IMR-90 (cell line): ENCODE data around the gene NUP58. TPM values are rescaled to one million over a fixed set of nuclear protein-coding genes. Genes with fewer than 3 reads are reported as not detected.

ENCODE experiments used
- ATAC-seq: fragments of 200-7000 bp; cut with Tn5 transposase; 2 replicates; pipeline ENCODE4 v1.9.1; 2020; ENCODE audit warnings: low read depth, mild to moderate bottlenecking, moderate library complexity
- BruUV-seq: library from RNA; stranded (reverse); fragments of 400-500 nt; replicated peaks from 2 replicates; lab custom pipeline; 2021; lab: Mats Ljungman, UMichigan
- CTCF ChIA-PET: fragments of 300-600 bp; formaldehyde crosslinking; extraction: SDS; loops from one replicate; lab custom pipeline; 2021; ENCODE audit warnings: antibody characterized with exemption; lab: Yijun Ruan, JAX
- POLR2A ChIA-PET: fragments of 300-600 bp; sonication (Branson Sonifier 250); formaldehyde crosslinking; loops from one replicate; lab custom pipeline; 2022; ENCODE audit warnings: antibody characterized with exemption; ENCODE audit not compliant: unreplicated experiment; lab: Charles Lee
- DNase-seq: peaks from one replicate; pipeline ENCODE4 v3.0.0; 2013
- H2AFZ ChIP-seq: replicated peaks from 2 replicates; pipeline ENCODE3; 2013; ENCODE audit warnings: low read length, mild to moderate bottlenecking; ENCODE audit not compliant: poor library complexity
- H2AK5ac ChIP-seq: 2 replicates; pipeline ENCODE4 v1.6.1; 2013; ENCODE audit warnings: low read depth, low read length, inconsistent platforms
- H2AK9ac ChIP-seq: replicated peaks from 2 replicates; pipeline ENCODE3; 2013; ENCODE audit warnings: mild to moderate bottlenecking, low read depth, low read length, moderate library complexity; ENCODE audit not compliant: poor library complexity
- H2BK120ac ChIP-seq: 2 replicates; pipeline ENCODE4 v1.6.1; 2013; ENCODE audit warnings: low read depth, low read length, inconsistent platforms
- H2BK15ac ChIP-seq: 3 replicates; pipeline ENCODE4 v1.6.1; 2013; ENCODE audit warnings: low read depth, low read length, inconsistent platforms
- H2BK20ac ChIP-seq: 2 replicates; pipeline ENCODE4 v1.6.1; 2013; ENCODE audit warnings: low read depth, mild to moderate bottlenecking, inconsistent platforms, low read length, moderate library complexity
- H2BK5ac ChIP-seq: 2 replicates; pipeline ENCODE4 v1.6.1; 2013; ENCODE audit warnings: mild to moderate bottlenecking, low read depth, low read length, inconsistent platforms; ENCODE audit not compliant: poor library complexity, severe bottlenecking
- H3K14ac ChIP-seq: replicated peaks from 2 replicates; pipeline ENCODE4 v1.6.1; 2013; ENCODE audit warnings: low read depth, low read length, inconsistent platforms
- H3K18ac ChIP-seq: 2 replicates; pipeline ENCODE4 v1.6.1; 2013; ENCODE audit warnings: low read depth, low read length, control low read depth
- H3K23ac ChIP-seq: 2 replicates; pipeline ENCODE4 v1.6.1; 2013; ENCODE audit warnings: low read depth, low read length, inconsistent platforms
- H3K27ac ChIP-seq: 2 replicates; pipeline ENCODE4 v1.5.1; 2013; ENCODE audit warnings: mild to moderate bottlenecking, control low read depth, low read length; ENCODE audit not compliant: insufficient read depth
- H3K27me3 ChIP-seq: 2 replicates; pipeline ENCODE4 v1.6.1; 2013; ENCODE audit warnings: low read length; ENCODE audit not compliant: control insufficient read depth, insufficient read depth
- H3K36me3 ChIP-seq: 2 replicates; pipeline ENCODE4 v1.6.1; 2013; ENCODE audit warnings: low read length, mixed read lengths; ENCODE audit not compliant: control insufficient read depth, insufficient read depth
- H3K4ac ChIP-seq: 2 replicates; pipeline ENCODE4 v1.6.1; 2013; ENCODE audit warnings: low read depth, low read length, inconsistent platforms
- H3K4me1 ChIP-seq: 2 replicates; pipeline ENCODE4 v1.6.1; 2013; ENCODE audit warnings: low read length, mixed read lengths; ENCODE audit not compliant: control insufficient read depth, insufficient read depth
- H3K4me2 ChIP-seq: 2 replicates; pipeline ENCODE4 v1.6.1; 2013; ENCODE audit warnings: low read depth, mild to moderate bottlenecking, control low read depth, low read length, moderate library complexity
- H3K4me3 ChIP-seq: 2 replicates; pipeline ENCODE4 v1.5.1; 2013; ENCODE audit warnings: low read depth, mild to moderate bottlenecking, control low read depth, low read length, moderate library complexity; ENCODE audit not compliant: insufficient read depth
- H3K56ac ChIP-seq: 2 replicates; pipeline ENCODE4 v1.6.1; 2013; ENCODE audit warnings: low read length, inconsistent platforms; ENCODE audit not compliant: insufficient read depth; ENCODE audit errors: extremely low read depth
- H3K79me1 ChIP-seq, 2 experiments: 2 replicates each; pipeline ENCODE4 v1.6.1; 2013; ENCODE audit warnings: low read length in 2 of 2, inconsistent platforms in 1 of 2, low read depth in 1 of 2
- H3K9ac ChIP-seq: 2 replicates; pipeline ENCODE4 v1.6.1; 2013; ENCODE audit warnings: low read depth, low read length, control low read depth
- H3K9me1 ChIP-seq: 2 replicates; pipeline ENCODE4 v1.6.1; 2013; ENCODE audit warnings: low read length, inconsistent platforms; ENCODE audit not compliant: insufficient read depth
- H3K9me3 ChIP-seq: 2 replicates; pipeline ENCODE4 v1.6.1; 2013; ENCODE audit warnings: low read length; ENCODE audit not compliant: control insufficient read depth, insufficient read depth
- H4K20me1 ChIP-seq: 2 replicates; pipeline ENCODE4 v1.6.1; 2013; ENCODE audit warnings: low read length, inconsistent platforms; ENCODE audit not compliant: insufficient read depth
- H4K5ac ChIP-seq: 2 replicates; pipeline ENCODE4 v1.6.1; 2013; ENCODE audit warnings: mild to moderate bottlenecking, low read depth, low read length, control low read depth
- H4K8ac ChIP-seq, 2 experiments: 2 replicates each; pipeline ENCODE4 v1.6.1; 2013; ENCODE audit warnings: low read depth in 2 of 2, low read length in 2 of 2, control low read depth in 1 of 2, inconsistent platforms in 1 of 2
- H4K91ac ChIP-seq: 2 replicates; pipeline ENCODE4 v1.6.1; 2013; ENCODE audit warnings: low read depth, low read length, inconsistent platforms; ENCODE audit not compliant: insufficient read depth
- BHLHE40 ChIP-seq: fragments of 150-350 bp; IDR thresholded peaks from 2 replicates; pipeline ENCODE4 v1.6.1; 2016; ENCODE audit warnings: mild to moderate bottlenecking, low read depth, low read length
- CHD1 ChIP-seq: IDR thresholded peaks from 2 replicates; pipeline ENCODE4 v1.6.1; 2012; ENCODE audit warnings: low read depth, low read length, improper control_type of control experiment
- CTCF ChIP-seq: conservative IDR thresholded peaks from 2 replicates; pipeline ENCODE4 v1.5.1; 2012; ENCODE audit warnings: mild to moderate bottlenecking, low read depth, low read length, improper control_type of control experiment
- MXI1 ChIP-seq: IDR thresholded peaks from 2 replicates; pipeline ENCODE4 v1.6.1; 2012; ENCODE audit warnings: low read depth, mild to moderate bottlenecking, low read length, moderate library complexity, borderline replicate concordance
- RFX5 ChIP-seq: IDR thresholded peaks from 2 replicates; pipeline ENCODE4 v1.8.0; 2012; ENCODE audit warnings: low read depth, mild to moderate bottlenecking, low read length, moderate library complexity
- WGBS, 2 experiments: methylation state at CpG; one replicate each; pipeline versions ENCODE4 v1.1.5 to v1.1.7; 2013; ENCODE audit warnings: missing lambda C conversion rate in 2 of 2; ENCODE audit not compliant: insufficient read length in 1 of 2; ENCODE audit errors: extremely low coverage in 2 of 2; 5-methylcytosine and 5-hydroxymethylcytosine counted together
- dilution Hi-C: fragments of 300-500 bp; cut with HindIII; formaldehyde crosslinking; loops from one replicate; pipeline ENCODE4 v1.14.3; 2018; ENCODE audit warnings: low sequenced_read_pairs; ENCODE audit not compliant: unreplicated experiment
- in situ Hi-C: fragments of 300-500 bp; cut with MboI; formaldehyde crosslinking; loops from 3 replicates; pipeline ENCODE4 v1.14.3; 2019; ENCODE audit warnings: low sequenced_read_pairs, inconsistent platforms, mixed read lengths
- intact Hi-C: fragments of 100-400 bp; cut with micrococcal nuclease; formaldehyde crosslinking; loops from 2 replicates; pipeline ENCODE4 v1.10.0; 2022
- polyA plus RNA-seq, 3 experiments: library from polyadenylated mRNA; depleted of rRNA; stranded (reverse); fragments of >200 nt; gene quantifications; 2 replicates each; pipeline ENCODE4 v1.2.3, GENCODE V29; 2012; ENCODE audit warnings: low replicate concordance in 1 of 3
- total RNA-seq: library from RNA; depleted of rRNA; stranded (reverse); fragments of >200 nt; gene quantifications from 2 replicates; pipeline ENCODE4 v1.2.3, GENCODE V29; 2012

The NUP58 gene
- total and polyA plus RNA-seq, 2 of the 4 experiments (the other 2 are of a cell fraction), result 29.7 to 50.7 TPM

DNA sequence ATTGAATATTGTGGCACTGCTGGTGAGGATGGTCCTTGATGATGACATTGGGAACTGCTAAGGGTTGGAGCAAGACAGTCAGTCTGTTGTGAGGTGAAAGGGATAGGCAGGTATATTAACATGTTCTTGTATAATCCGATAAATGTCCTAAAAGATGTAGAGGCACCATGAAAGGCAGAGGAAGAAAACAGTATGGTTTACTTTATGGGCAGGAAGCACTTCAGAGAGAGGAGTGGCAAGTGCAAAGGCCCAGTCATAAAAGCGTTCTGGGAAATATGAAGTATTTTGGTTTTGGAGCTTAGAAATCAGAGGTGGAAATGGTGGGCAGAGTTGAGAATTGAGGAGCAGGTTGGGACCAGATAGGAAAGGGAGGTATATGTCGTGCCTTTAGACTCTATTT, 9.5 kb downstream of the NUP58 start:
- no peak overlapping the region for H3K23ac ChIP-seq
- H2AK9ac ChIP-seq, result no peak overlapping the region
- H3K18ac ChIP-seq, result no peak overlapping the region
- ATAC-seq (no peak), DNase-seq (no peak)
- dilution Hi-C loops, result no loop called here
- no peak overlapping the region; the same call in 1 of the 2 replicates for H4K5ac ChIP-seq
- ChIA-PET CTCF (no interaction called here), POLR2A (no interaction called here)
- H4K20me1 ChIP-seq, result peaks cover 16% of the 10 kb centered on the region
- H3K4me3 ChIP-seq, result no peak overlapping the region
- H3K9ac ChIP-seq, result no peak overlapping the region
- intact Hi-C loops, result no loop called here
- H3K4me1 ChIP-seq, result no peaks in the 10 kb centered on the region
- H3K9me3 ChIP-seq, result no peaks in the 10 kb centered on the region
- peaks cover 22 to 34% of the 10 kb centered on the region in 2 experiments for H3K79me1 ChIP-seq
- H2AK5ac ChIP-seq, result no peak overlapping the region
- H3K4me2 ChIP-seq, result no peak overlapping the region
- H2AFZ ChIP-seq, result no peak overlapping the region
- no peak overlapping the region for H3K4ac ChIP-seq
- no peak for TF ChIP-seq MXI1
- no peak for TF ChIP-seq CTCF
- TF ChIP-seq RFX5, result no peak
- no peak for TF ChIP-seq BHLHE40
- no peak for TF ChIP-seq CHD1
- H2BK120ac ChIP-seq, result no peak overlapping the region
- in situ Hi-C loops, result no loop called here
- H3K14ac ChIP-seq, result no peak overlapping the region
- no peak overlapping the region for H4K91ac ChIP-seq
- no peak overlapping the region for H4K8ac ChIP-seq
- H2BK20ac ChIP-seq, result no peak overlapping the region
- no peaks in the 10 kb centered on the region for H3K27me3 ChIP-seq
- no peak overlapping the region for H3K56ac ChIP-seq
- WGBS, 2 experiments, result 100% methylated on average over 2 of the region's 3 CpGs; no CpG with 5 or more reads in 1 of the 2 experiments
- H3K36me3 ChIP-seq, result peaks cover 38% of the 10 kb centered on the region
- H3K27ac ChIP-seq, result no peak overlapping the region
- peaks cover 3% of the 10 kb centered on the region for H3K9me1 ChIP-seq
- H2BK15ac ChIP-seq, result no peak overlapping the region
- no peak overlapping the region for H2BK5ac ChIP-seq
- no TSS peak for BruUV-seq
